Bronchial smooth muscle cell (primary cell): Measurements from ENCODE around the gene UBE3A. TPM values are rescaled to one million over a fixed set of nuclear protein-coding genes. Genes with fewer than 3 reads are reported as not detected.

ENCODE experiments used
- total RNA-seq: library from RNA; depleted of rRNA; stranded (reverse); fragments of >200 nt; gene quantifications from 2 replicates; pipeline ENCODE4 v1.2.1, GENCODE V29; 2014

UBE3A gene
- 55.8 and 57.6 TPM in 2 replicates for total RNA-seq

GRCh38 chr15:25438601-25439368, at the start of gene UBE3A:
UBE3A (minus strand) TSS chr15:25439024; CDS start chr15:25409107, 29,917 bp downstream.

